Activated CD8-positive, alpha-beta memory T cell treated with anti-CD3 and anti-CD28 coated beads, Interleukin-2, amount 10 ng/mL, durations not matched to agents 7 days and 5 days (primary cell): ENCODE results near the gene CLEC4F. TPM values are rescaled to one million over a fixed set of nuclear protein-coding genes. Genes with fewer than 3 reads are reported as not detected.

Source experiments
- ATAC-seq: fragments of 150-1000 bp; cut with Tn5 transposase; one replicate; pipeline ENCODE4 v1.10.0; 2021; ENCODE audit warnings: moderate library complexity
- CTCF ChIA-PET: fragments of 350-600 bp; sonication (Branson Sonifier 250); formaldehyde crosslinking; loops from one replicate; lab custom pipeline; 2021; ENCODE audit warnings: antibody characterized with exemption; lab: Charles Lee
- DNase-seq: peaks from one replicate; pipeline ENCODE4 v3.0.0-alpha.2; 2020
- H3K27ac Mint-ChIP-seq: one replicate; pipeline ENCODE4 v1.8.0; 2021; ENCODE audit warnings: mild to moderate bottlenecking, mixed read lengths
- H3K27me3 Mint-ChIP-seq: one replicate; pipeline ENCODE4 v1.8.0; 2021; ENCODE audit warnings: mixed read lengths
- H3K36me3 Mint-ChIP-seq: one replicate; pipeline ENCODE4 v1.8.0; 2021; ENCODE audit warnings: mild to moderate bottlenecking, mixed read lengths
- H3K4me1 Mint-ChIP-seq: one replicate; pipeline ENCODE4 v1.8.0; 2021; ENCODE audit warnings: mixed read lengths
- H3K4me3 Mint-ChIP-seq: one replicate; pipeline ENCODE4 v1.8.0; 2021; ENCODE audit warnings: mild to moderate bottlenecking, moderate library complexity, mixed read lengths
- H3K9me3 Mint-ChIP-seq: one replicate; pipeline ENCODE4 v1.8.0; 2022; ENCODE audit warnings: low read depth, mixed read lengths
- total RNA-seq, 2 experiments: library from RNA; stranded (reverse); gene quantifications; one replicate each; pipeline ENCODE4 v1.2.3, GENCODE V29; 2021

CLEC4F gene
- total RNA-seq, 2 experiments from 2014 or later = not detected

DNA sequence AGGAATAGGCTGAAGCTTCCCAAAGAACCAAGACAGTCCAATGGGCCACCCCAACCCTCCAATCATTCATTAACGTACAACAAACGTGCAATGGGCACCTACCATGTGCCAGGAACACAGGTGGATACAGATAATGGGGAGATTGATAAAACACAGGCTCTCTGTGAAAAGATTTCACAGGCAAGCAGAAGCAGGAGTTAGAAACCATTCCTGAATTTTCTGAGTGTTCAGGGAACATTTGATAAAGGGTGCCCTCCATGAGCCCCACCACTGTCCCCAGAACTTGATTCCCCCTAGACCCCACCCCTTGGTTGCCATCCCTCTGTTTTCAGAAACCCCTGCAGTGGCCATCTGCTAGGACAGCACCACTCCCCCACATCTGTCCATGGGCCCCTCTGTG, 13.7 kb upstream of the CLEC4F start:
- Mint-ChIP-seq H3K27ac (no peak overlapping the region), H3K36me3 (no peaks in the 10 kb centered on the region), H3K27me3 (peaks cover 8% of the 10 kb centered on the region), H3K4me1 (no peaks in the 10 kb centered on the region), H3K4me3 (no peak overlapping the region), H3K9me3 (no peaks in the 10 kb centered on the region)
- DNase-seq = no peak
- CTCF ChIA-PET = no interaction called here
- no peak for ATAC-seq

DNA sequence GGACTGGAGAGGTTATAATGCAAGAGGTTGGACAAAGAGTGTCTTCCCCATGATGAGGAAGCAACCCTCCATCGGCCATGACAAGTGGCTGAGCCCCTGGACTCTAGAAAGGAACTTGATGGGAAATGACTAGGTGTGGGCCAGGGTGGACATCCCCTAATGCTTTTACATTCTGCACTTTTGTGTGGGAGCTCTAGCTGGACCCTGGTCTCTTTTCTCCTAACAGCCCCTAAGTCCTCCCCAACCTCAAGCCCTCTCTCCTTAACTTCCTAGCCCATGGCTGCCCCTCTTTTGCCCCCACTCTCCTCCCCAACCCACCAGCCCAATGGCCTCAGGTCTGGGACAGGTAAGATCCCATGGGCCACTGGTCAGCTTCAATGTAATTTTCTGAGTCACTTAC, 12.8 kb upstream of the CLEC4F start:
- ATAC-seq (no peak), DNase-seq (no peak)
- no peaks in the 10 kb centered on the region for H3K9me3 Mint-ChIP-seq
- CTCF ChIA-PET = no interaction called here
- H3K27ac Mint-ChIP-seq = no peak overlapping the region
- no peaks in the 10 kb centered on the region for H3K36me3 Mint-ChIP-seq
- no peaks in the 10 kb centered on the region for H3K4me1 Mint-ChIP-seq
- no peak overlapping the region for H3K4me3 Mint-ChIP-seq
- H3K27me3 Mint-ChIP-seq = peaks cover 11% of the 10 kb centered on the region

DNA sequence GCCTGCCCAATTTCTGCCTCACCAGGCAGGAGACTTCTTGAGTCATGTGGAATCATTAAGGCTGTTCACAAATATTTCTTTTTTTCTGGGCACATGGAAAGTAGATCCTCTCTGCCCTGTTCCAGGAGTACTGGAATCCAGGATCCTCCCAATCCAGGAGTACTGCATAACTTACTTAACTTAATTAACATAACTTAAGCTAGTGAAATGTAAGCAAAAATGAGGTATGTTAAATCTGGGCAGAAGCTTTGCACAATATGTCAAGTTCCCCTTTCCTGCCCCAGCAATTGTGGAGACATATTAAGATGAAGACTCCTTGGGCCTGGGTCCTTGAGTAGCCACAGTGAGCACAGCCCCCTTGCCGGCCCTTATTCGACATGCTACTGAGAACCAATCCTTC, 12.0 kb upstream of the CLEC4F start:
- Mint-ChIP-seq H3K9me3 (no peaks in the 10 kb centered on the region), H3K27ac (no peak overlapping the region), H3K4me3 (no peak overlapping the region), H3K27me3 (peaks cover 11% of the 10 kb centered on the region), H3K4me1 (peaks cover 2% of the 10 kb centered on the region), H3K36me3 (no peaks in the 10 kb centered on the region)
- CTCF ChIA-PET = no interaction called here
- ATAC-seq = no peak
- DNase-seq = no peak

GRCh38 chr2:70831861-70832260, 11.5 kb upstream of the CLEC4F start:
- no peaks in the 10 kb centered on the region for H3K9me3 Mint-ChIP-seq
- ATAC-seq (no peak), DNase-seq (peak; percentile 19)
- no peak overlapping the region for H3K27ac Mint-ChIP-seq
- peaks cover 11% of the 10 kb centered on the region for H3K27me3 Mint-ChIP-seq
- no peak overlapping the region for H3K4me3 Mint-ChIP-seq
- peaks cover 5% of the 10 kb centered on the region for H3K4me1 Mint-ChIP-seq
- CTCF ChIA-PET = no interaction called here
- H3K36me3 Mint-ChIP-seq = no peaks in the 10 kb centered on the region

DNA sequence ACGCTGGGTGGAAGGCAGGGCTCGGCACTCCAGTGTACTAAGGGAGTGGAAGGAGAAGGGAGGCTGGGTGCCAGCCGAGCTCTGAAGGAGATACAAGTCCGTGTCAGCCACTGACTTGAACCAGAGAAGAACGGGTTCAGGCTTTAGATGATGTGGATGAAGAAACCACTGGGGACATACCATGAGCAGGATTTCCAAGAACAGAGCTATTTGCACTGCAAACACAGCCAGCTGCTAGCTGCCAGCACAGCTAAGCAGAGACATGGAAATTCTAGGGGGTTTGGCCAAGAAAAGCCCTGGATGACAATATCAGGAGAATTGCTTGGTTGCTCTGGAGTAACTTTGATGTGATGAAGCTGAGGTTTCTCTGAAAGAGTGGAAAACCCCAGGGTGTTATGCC, 10.0 kb upstream of the CLEC4F start:
- Mint-ChIP-seq H3K4me1 (peaks cover 9% of the 10 kb centered on the region), H3K27me3 (peaks cover 11% of the 10 kb centered on the region), H3K36me3 (no peaks in the 10 kb centered on the region), H3K9me3 (no peaks in the 10 kb centered on the region), H3K4me3 (no peak overlapping the region), H3K27ac (no peak overlapping the region)
- DNase-seq (no peak), ATAC-seq (no peak)
- CTCF ChIA-PET = interaction anchor here (1.3 kb wide), 1 partner anchor 40 kb away, joined by 4 read pairs; no protein-coding TSS in a partner anchor

GRCh38 chr2:70829916-70830315, 9.5 kb upstream of the CLEC4F start:
- no peak for ATAC-seq
- H3K27ac Mint-ChIP-seq = no peak overlapping the region
- CTCF ChIA-PET = interaction anchor here (0.9 to 1.3 kb wide), 2 partner anchors 23 to 41 kb away, joined by 3 to 4 read pairs; no protein-coding TSS in a partner anchor

GRCh38 chr2:70828914-70829824, 8.8 kb upstream of the CLEC4F start:
- Mint-ChIP-seq H3K27me3 (peaks cover 9% of the 10 kb centered on the region), H3K4me3 (no peak overlapping the region), H3K4me1 (peaks cover 11% of the 10 kb centered on the region), H3K36me3 (no peaks in the 10 kb centered on the region), H3K27ac (no peak overlapping the region), H3K9me3 (no peaks in the 10 kb centered on the region)
- CTCF ChIA-PET = interaction anchor here (0.9 to 1.3 kb wide), 2 partner anchors 23 to 41 kb away, joined by 3 to 4 read pairs; no protein-coding TSS in a partner anchor
- ATAC-seq (no peak), DNase-seq (no peak)

More at GRCh38 chr2:70829916-70830315, 9.5 kb upstream of the CLEC4F start:
- no peaks in the 10 kb centered on the region for H3K36me3 Mint-ChIP-seq
- peaks cover 9% of the 10 kb centered on the region for H3K4me1 Mint-ChIP-seq
- no peak for DNase-seq
- H3K9me3 Mint-ChIP-seq = no peaks in the 10 kb centered on the region
- peaks cover 9% of the 10 kb centered on the region for H3K27me3 Mint-ChIP-seq
- no peak overlapping the region for H3K4me3 Mint-ChIP-seq

DNA sequence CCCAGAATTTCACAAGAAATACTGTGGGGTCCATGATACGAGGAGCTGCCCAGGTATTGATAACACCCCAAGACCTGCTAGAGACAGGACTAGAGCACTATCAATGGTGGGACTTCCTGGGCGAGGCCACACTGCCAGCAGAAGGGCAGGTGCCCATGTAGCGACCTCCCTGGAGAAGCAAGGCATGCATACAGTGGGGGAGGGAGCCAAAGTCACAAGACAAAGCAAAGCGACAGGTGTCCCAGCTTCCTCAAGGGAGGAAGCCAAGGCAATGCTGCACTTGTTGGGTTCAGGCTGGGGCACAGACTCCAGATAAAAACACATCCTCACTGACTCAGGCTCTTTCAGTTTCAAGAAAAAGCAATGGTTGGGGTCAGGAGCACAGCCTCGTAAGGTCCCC, 7.7 kb upstream of the CLEC4F start:
- DNase-seq (no peak), ATAC-seq (no peak)
- CTCF ChIA-PET = no interaction called here
- Mint-ChIP-seq H3K9me3 (no peaks in the 10 kb centered on the region), H3K36me3 (no peaks in the 10 kb centered on the region), H3K4me1 (peaks cover 16% of the 10 kb centered on the region), H3K27me3 (peaks cover 9% of the 10 kb centered on the region), H3K27ac (no peak overlapping the region), H3K4me3 (no peak overlapping the region)

DNA sequence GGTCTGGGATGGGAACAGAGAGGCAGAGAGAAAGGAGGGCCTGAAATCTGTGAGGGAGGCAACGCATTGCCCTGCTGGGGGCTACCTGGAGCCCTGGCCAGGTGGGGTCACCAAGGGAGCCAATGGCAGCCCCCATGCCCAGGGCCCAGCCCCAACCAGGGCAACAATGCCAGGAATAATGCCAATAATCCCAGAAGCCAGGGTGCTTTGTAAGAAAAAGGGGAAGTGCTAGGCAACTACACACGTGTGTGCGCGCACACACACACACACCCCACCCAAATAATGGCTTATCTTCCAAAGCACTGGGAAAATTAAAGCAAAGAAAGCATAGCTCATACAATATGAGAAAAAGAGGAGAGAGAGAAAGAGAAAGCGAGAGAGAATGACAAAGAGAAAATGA, 7.0 kb upstream of the CLEC4F start:
- Mint-ChIP-seq H3K9me3 (no peaks in the 10 kb centered on the region), H3K27ac (no peak overlapping the region), H3K4me1 (peaks cover 23% of the 10 kb centered on the region), H3K36me3 (no peaks in the 10 kb centered on the region), H3K27me3 (peaks cover 7% of the 10 kb centered on the region), H3K4me3 (no peak overlapping the region)
- no peak for ATAC-seq
- no peak for DNase-seq
- CTCF ChIA-PET = no interaction called here

- Mint-ChIP-seq H3K27me3 (peaks cover 7% of the 10 kb centered on the region), H3K36me3 (no peaks in the 10 kb centered on the region), H3K4me3 (no peak overlapping the region), H3K4me1 (peaks cover 23% of the 10 kb centered on the region), H3K9me3 (no peaks in the 10 kb centered on the region), H3K27ac (peak overlapping the region; percentile 20)
- ATAC-seq (no peak), DNase-seq (no peak)
- CTCF ChIA-PET = no interaction called here
These were observed 6.4 kb upstream of the CLEC4F start for GRCh38 chr2:70826696-70827350.

- Mint-ChIP-seq H3K27ac (peak overlapping the region; percentile 60), H3K4me1 (peaks cover 27% of the 10 kb centered on the region), H3K9me3 (no peaks in the 10 kb centered on the region), H3K36me3 (no peaks in the 10 kb centered on the region), H3K4me3 (no peak overlapping the region), H3K27me3 (no peaks in the 10 kb centered on the region)
- CTCF ChIA-PET = interaction anchor here (0.6 to 0.7 kb wide), 2 partner anchors 37 to 535 kb away, joined by 3 to 4 read pairs; no protein-coding TSS in a partner anchor
- DNase-seq (no peak), ATAC-seq (no peak)
These were observed 2.9 kb upstream of the CLEC4F start for GRCh38 chr2:70823249-70823648.

DNA sequence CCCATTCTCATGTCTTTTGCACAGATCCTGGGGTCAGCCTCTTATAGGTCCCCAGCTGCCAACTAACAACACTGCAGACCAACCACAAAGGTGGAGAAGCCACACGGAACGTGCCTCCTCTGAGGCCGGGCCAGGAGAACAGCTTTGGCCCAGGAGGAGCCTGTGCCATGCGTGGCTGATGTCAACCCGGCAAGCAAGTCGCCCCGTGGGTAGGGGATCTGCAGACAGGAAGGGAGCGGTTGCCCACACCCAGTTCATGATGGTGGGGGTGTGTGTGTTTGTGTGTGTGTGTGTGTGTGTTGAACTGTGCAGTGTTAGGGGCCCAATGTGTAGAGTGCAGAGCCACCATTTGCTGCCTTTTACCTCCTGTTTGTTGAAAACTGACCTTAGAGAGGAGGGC, 2.4 kb upstream of the CLEC4F start:
- CTCF ChIA-PET = interaction anchor here (0.6 kb wide), 1 partner anchor 37 kb away, joined by 4 read pairs; no protein-coding TSS in a partner anchor
- Mint-ChIP-seq H3K27me3 (peaks cover 2% of the 10 kb centered on the region), H3K4me1 (peaks cover 31% of the 10 kb centered on the region), H3K9me3 (no peaks in the 10 kb centered on the region), H3K36me3 (no peaks in the 10 kb centered on the region), H3K27ac (peak overlapping the region; percentile 60), H3K4me3 (no peak overlapping the region)
- ATAC-seq (no peak), DNase-seq (no peak)

- H3K9me3 Mint-ChIP-seq = no peaks in the 10 kb centered on the region
- H3K36me3 Mint-ChIP-seq = no peaks in the 10 kb centered on the region
- DNase-seq = no peak
- no peak overlapping the region for H3K27ac Mint-ChIP-seq
- CTCF ChIA-PET = interaction anchor here (1.6 kb wide), 1 partner anchor 131 kb away, joined by 4 read pairs; no protein-coding TSS in a partner anchor
- no peak for ATAC-seq
- H3K4me3 Mint-ChIP-seq = no peak overlapping the region
- H3K27me3 Mint-ChIP-seq = peaks cover 4% of the 10 kb centered on the region
- peaks cover 17% of the 10 kb centered on the region for H3K4me1 Mint-ChIP-seq
These were observed 3.0 kb downstream of the CLEC4F start for GRCh38 chr2:70817284-70817954.
